Gastroesophageal sphincter (tissue), 3 donors: Measurements from ENCODE around the gene PDC.

Experiments used
- EP300 ChIP-seq: sonication (generic); formaldehyde crosslinking; IDR thresholded peaks from one replicate; pipeline ENCODE4 v1.6.1; 2017; ENCODE audit warnings: antibody characterized with exemption, mild to moderate bottlenecking
- POLR2A ChIP-seq, 2 donors: fragments of 450-650 bp; IDR thresholded peaks; one replicate each; pipeline ENCODE4 v1.6.1; 2017; ENCODE audit warnings: antibody characterized with exemption in 2 of 2, mild to moderate bottlenecking in 2 of 2, moderate library complexity in 1 of 2
- POLR2AphosphoS5 ChIP-seq: sonication (generic); formaldehyde crosslinking; IDR thresholded peaks from one replicate; pipeline ENCODE4 v1.6.1; 2017; ENCODE audit warnings: antibody characterized with exemption
- TF ChIP-seq, protein P1 (sequence below), 4 experiments: fragments of 200-600 bp in 2 of 4; fragments of 450-650 bp in 2 of 4; sonication (generic) in 1 of 4; IDR thresholded peaks; one replicate each; pipeline ENCODE4 v1.5.1; 2017 to 2019; ENCODE audit warnings: antibody characterized with exemption in 4 of 4, mild to moderate bottlenecking in 2 of 4, moderate library complexity in 2 of 4

DNA sequence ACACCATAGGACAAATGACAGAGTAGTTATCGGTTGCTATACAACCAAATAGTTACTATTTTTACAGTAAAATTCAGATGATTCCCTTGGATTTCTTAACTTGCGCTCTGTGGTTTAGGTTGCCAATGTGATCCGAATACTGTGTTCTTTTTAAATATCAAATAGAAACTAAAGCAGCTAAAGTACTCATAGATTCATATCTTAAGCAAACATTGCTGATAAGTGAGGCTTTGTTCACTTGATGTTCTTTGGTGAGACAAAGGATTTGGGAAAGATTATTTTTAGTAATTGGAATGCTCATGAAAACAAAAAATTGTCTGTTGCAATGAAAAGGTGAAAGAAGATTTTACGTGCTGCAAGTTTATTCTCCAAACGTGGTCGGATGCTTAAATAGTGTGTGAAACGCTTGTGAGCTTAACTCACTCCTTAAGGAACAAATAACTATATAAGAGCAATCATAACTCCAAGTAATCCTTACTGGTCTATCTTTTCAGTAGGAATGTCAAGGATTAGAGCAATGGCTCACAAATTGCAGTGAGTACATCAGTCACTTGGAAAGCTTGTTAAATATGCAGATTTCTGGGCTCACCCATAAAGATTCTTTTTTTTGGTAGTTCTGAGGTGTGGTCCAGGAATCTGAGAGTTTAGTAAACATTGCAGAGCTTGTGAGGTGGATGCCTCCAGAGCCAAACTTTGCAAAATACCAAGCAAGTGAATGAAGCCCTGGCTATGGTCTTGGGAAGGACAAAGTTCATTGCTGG is 31.8 kb upstream of the PDC start:
- TF ChIP-seq POLR2AphosphoS5 (no peak), POLR2A (IDR thresholded peaks at IDR 0.05) (no peak), EP300 (no peak)
- TF ChIP-seq, protein P1, sequence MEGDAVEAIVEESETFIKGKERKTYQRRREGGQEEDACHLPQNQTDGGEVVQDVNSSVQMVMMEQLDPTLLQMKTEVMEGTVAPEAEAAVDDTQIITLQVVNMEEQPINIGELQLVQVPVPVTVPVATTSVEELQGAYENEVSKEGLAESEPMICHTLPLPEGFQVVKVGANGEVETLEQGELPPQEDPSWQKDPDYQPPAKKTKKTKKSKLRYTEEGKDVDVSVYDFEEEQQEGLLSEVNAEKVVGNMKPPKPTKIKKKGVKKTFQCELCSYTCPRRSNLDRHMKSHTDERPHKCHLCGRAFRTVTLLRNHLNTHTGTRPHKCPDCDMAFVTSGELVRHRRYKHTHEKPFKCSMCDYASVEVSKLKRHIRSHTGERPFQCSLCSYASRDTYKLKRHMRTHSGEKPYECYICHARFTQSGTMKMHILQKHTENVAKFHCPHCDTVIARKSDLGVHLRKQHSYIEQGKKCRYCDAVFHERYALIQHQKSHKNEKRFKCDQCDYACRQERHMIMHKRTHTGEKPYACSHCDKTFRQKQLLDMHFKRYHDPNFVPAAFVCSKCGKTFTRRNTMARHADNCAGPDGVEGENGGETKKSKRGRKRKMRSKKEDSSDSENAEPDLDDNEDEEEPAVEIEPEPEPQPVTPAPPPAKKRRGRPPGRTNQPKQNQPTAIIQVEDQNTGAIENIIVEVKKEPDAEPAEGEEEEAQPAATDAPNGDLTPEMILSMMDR (IDR thresholded peaks at IDR 0.05) = no peak
